Urothelium cell line (cell line): ENCODE results near the gene ABCD1.
"Not testable (repeated sequence)": the region's sequence is repeated elsewhere in the genome, so short reads cannot be mapped to it uniquely, and the experiment has no call there.

ENCODE experiments used
- DNase-seq: peaks from one replicate; pipeline ENCODE4 v3.0.0; 2011; ENCODE audit warnings: low spot score, mixed read lengths
- FAIRE-seq: peaks from 2 replicates; lab custom pipeline; 2011; peaks lifted over from hg19 to GRCh38; lab: Jason Lieb, UNC

The ABCD1 gene

DNA sequence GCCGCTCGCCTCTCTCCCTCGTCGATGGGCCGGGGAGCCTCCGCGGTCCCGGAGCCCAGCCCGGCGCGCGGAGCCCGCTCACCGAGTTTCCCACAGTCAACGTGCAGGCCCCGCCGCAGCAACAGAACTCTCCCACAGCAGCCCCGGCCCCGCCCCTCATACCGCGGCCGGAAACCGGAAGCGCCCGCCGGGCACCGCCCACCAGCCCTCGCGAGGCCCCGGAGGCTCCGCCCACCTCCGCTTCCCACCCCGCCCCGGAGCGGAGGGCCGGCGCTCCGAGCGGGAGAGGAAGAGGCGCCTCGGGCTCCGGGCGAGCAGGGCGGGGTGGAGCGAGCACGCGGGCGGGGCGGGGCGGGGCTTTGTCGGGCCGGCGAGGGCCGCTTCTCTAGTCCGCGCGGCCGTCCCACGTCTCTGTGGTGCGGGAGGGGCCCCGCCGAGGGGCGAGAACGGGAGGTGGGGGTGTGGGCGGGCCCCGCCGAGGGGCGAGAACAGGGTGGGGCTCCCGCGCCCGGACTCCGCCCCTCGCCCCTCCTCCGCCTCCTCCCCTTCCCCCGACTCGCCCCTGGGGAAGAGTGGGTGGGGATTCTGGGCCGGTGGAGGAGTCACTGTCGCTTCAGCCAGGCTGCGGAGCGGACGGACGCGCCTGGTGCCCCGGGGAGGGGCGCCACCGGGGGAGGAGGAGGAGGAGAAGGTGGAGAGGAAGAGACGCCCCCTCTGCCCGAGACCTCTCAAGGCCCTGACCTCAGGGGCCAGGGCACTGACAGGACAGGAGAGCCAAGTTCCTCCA lies at the start of gene ABCD1, which contains the start of gene BCAP31:
Gene ABCD1 (plus strand): TSS at position 605 of the 787 bp plus-strand sequence. CDS start 411 bp downstream, outside the sequence.
Gene BCAP31 (minus strand): TSS at position 136 of the 787 bp plus-strand sequence. CDS start 1,143 bp downstream, outside the sequence.
- DNase-seq (peak; percentile 96), FAIRE-seq (peak; percentile 56)

DNA sequence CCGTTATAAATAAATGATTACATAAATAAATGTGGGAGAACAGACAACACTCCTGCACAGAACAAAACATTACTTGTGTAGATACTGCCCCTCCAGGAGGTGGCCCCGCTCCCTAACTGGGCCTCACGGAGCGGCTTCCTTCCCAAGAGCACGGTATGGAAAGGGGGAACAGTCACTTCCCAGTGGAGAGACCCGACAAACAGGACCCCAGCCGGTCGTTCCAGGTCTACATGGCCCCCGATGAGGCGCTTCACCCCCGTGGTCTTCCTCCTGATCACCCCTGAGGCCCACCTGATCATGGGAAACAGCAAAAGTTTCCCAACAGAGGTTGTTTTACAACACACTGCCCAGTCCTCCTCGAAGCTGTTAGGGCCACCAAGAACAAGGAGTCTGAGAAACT lies 43.5 kb upstream of the ABCD1 start:
- FAIRE-seq (no peak), DNase-seq (no peak)

GRCh38 chrX:153683486-153683885 lies 41.2 kb upstream of the ABCD1 start:
- DNase-seq, FAIRE-seq: not testable (repeated sequence)

GRCh38 chrX:153684467-153685155 lies 40.0 kb upstream of the ABCD1 start:
- no peak for FAIRE-seq
- no peak for DNase-seq

- FAIRE-seq: no peak
- no peak for DNase-seq
Observed at GRCh38 chrX:153685156-153685536, 39.5 kb upstream of the ABCD1 start.

GRCh38 chrX:153685751-153686696 lies 38.6 kb upstream of the ABCD1 start:
- DNase-seq (no peak), FAIRE-seq (no peak)

GRCh38 chrX:153686711-153687110 lies 37.9 kb upstream of the ABCD1 start:
- no peak for FAIRE-seq

DNA sequence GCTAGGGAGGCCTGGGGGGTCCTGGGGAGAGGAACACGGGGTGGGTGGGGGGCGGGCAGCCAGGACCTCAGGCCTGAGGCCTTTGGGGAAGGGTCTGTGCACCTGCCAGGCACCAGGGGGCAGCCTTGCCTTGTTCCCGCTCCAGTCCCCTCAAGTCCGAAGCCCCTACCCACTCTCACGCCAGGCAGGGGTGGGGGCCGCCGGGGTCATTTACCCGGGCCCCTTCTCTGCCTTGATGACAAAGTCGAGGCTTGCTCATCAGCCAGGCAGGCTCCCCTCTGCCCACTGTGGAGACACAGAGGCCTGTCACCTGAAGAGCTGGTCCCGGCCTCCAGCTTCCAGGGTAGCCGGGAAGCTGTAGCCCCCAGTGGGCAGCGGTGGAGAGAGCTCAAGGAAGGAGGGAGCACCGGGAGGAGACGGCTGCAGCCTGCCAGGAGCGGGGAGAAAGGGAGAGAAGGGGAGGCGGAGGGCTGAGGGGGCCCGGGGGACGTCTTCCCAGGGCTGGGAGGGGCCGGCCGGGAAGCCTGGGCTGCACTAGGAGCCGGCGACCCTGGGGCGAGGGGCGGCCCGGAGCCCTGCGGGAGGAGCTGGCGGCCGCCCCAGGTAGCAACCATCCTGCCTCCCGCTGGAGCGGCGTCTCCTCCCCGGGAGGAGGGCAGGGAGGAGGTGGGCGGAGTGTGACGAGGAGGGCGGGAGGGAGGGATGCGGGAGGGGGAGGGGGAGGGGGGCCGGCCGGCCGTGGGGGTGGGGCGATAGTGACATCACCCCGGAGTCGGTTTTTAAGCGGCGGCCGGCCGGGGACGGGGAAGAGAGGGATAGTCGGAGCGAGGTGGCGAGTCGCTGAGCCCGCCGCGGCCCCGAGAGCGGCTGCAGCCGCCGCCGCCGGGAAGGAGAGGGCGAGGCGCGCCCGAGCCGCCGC lies 37.3 kb upstream of the ABCD1 start, which contains the start of gene SLC6A8:
Gene SLC6A8 (plus strand): TSS at position 806 of the 919 bp plus-strand sequence. CDS start 649 bp downstream, outside the sequence.
- DNase-seq: peak; percentile 80

More at GRCh38 chrX:153686711-153687110, 37.9 kb upstream of the ABCD1 start:
- DNase-seq: no peak

GRCh38 chrX:153688071-153688470 lies 36.6 kb upstream of the ABCD1 start:
- DNase-seq (no peak), FAIRE-seq (no peak)

More for the DNA sequence above, 37.3 kb upstream of the ABCD1 start, which contains the start of gene SLC6A8:
- no peak for FAIRE-seq

- no peak for DNase-seq
- FAIRE-seq: no peak
Observed at GRCh38 chrX:153688506-153688905, 36.1 kb upstream of the ABCD1 start.

GRCh38 chrX:153688911-153689590 lies 35.6 kb upstream of the ABCD1 start:
- no peak for DNase-seq
- no peak for FAIRE-seq

DNA sequence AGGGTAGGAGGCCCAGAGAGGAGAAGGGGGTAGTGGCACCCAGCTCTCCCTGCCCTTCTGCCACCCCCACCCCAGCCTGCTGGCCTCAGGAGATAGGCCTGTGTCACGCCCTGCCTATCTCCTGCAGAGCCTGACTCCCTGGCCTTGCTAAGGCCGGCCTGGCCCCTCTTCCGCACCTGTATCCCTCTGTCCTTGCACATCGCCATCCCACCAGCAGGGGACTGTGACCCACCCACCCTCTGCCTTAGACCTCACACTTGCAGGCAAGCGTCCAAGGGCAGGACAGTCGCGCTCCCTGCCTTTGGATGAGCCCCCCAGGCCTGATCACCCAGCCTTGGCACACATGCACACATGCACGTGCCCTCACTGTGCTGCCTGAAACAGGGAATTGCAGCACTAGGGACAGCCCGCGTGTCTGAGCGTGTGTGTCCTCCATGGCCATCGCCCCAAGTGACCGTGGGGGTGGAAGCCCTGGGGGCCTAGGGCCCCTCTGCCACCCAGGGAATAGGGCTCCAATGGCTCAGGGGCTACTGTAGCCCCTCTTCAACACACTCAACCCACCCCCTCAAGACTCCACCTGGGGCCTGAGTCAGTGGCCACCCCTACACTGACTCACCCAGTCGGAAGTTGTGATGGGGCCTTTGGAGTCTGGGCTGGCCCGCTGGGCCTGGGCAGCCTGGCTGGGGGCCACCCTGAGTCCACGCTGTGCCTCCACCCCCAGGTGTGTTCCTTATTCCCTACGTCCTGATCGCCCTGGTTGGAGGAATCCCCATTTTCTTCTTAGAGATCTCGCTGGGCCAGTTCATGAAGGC lies 34.8 kb upstream of the ABCD1 start:
- DNase-seq: no peak
- no peak for FAIRE-seq

GRCh38 chrX:153690466-153690865 lies 34.2 kb upstream of the ABCD1 start:
- no peak for DNase-seq
- no peak for FAIRE-seq

- not testable (repeated sequence) for FAIRE-seq, DNase-seq
Observed at GRCh38 chrX:153691032-153691827, 33.4 kb upstream of the ABCD1 start.

DNA sequence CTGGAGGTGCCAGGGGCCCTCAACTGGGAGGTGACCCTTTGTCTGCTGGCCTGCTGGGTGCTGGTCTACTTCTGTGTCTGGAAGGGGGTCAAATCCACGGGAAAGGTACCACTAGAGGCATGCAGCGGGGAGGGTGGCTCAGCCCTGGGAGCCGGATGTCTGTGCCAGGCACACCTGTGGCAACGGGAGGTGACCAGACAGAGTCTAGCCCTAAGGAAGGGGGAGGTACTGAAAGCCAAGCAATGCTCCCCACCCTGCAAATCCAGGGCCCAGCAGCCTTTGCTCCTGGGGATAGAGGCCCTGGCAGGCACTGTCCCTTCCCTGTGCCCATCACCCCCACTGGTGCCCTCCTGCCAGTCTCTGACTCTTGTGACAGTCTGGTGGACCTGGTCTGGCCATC lies 32.7 kb upstream of the ABCD1 start:
- FAIRE-seq (no peak), DNase-seq (no peak)

DNA sequence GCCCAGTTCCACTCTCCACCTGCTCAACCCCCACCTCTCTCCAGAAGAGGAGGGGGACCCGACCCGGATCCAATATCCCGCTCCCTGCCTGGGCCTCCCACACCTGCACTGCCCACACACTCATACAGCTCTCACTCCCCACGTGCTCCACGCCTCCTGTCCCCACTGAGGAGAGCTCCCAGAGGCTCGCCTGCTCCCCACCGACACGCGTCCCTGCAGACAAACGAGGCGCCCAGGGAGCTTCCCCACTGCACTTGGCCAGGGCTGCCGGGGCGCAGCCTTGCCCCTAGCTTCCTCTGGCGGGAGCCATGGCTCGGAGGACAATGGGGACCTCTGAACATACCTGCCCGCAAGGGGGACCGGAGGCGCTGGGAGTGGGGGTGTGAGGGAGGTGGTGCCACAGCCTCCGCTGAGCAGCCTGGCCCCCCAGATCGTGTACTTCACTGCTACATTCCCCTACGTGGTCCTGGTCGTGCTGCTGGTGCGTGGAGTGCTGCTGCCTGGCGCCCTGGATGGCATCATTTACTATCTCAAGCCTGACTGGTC lies 32.0 kb upstream of the ABCD1 start:
- DNase-seq (no peak), FAIRE-seq (no peak)
